ENCODE results near the gene METTL16.
A peak's percentile ranks its signal among the peaks of the same experiment; 100 is the strongest.

The METTL16 gene

GRCh38 chr17:2414446-2415064 is 97.1 kb downstream of the METTL16 start:
- no peak for DNase-seq (ENCODE audit: low read depth)

DNA sequence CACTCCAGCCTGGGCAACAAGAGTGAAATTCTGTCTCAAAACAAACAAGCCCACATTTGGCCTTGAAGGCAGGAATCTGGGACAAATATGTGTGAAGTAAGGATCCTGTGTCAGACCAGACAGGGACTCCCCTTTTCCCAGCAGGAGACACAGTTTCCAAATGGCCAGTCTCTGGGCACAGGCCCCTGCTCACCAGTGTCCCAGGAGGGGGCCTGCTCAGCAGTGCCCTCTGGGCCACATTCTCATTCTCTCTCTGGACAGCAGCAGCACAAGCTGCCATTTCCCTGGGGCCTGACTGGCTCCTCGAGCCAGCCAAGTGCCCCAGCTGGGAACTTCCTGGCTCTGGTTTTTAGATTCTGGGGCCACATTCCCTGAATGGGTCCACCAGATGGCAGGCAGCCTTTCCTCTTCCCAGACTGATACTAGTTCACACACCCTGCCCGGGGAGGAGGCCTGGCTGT is 99.1 kb downstream of the METTL16 start:
- no peak for DNase-seq (ENCODE audit: low read depth)

GRCh38 chr17:2410951-2411350 is 100.7 kb downstream of the METTL16 start:
- DNase-seq (ENCODE audit: low read depth), result no peak

GRCh38 chr17:2406903-2407790 is 104.5 kb downstream of the METTL16 start:
- DNase-seq (ENCODE audit: low read depth), result peak; percentile 93

- no peak for DNase-seq (ENCODE audit: low read depth)
Observed at GRCh38 chr17:2406271-2406902, 105.3 kb downstream of the METTL16 start.

DNA sequence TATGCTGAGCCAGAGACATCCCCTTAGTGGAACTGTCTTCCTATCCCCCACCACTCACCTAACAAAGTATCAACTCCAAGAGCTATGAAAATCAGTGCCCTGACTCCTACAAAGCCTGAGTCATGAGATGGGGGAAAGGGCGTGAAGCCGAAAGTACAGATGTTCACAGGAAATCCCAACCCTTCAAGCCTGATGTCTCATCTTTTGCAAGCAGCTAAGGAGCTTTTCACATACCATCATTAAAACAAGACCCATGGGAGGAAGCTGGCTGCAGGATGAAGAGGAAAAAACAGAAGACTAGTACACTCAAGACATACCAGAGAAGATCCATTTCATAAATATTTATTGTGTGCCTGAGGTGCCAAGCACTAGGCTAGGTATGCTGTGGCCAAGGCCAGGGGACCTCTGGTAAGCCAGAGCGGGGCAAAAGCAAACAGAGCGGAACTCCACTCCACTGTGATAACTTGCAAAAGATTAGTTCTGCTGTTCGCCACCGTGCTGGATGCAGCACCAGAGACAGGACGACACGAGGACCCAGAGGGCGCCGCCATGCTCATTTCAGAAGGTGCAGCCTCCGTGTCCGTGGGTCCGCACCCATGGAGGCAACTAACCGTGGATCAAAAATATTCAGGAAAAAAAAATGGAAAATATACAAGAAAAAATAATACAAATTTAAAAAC is 106.3 kb downstream of the METTL16 start:
- DNase-seq (ENCODE audit: low read depth), result peak; percentile 95

GRCh38 chr17:2403044-2403443 is 108.6 kb downstream of the METTL16 start:
- no peak for DNase-seq (ENCODE audit: low read depth)

DNA sequence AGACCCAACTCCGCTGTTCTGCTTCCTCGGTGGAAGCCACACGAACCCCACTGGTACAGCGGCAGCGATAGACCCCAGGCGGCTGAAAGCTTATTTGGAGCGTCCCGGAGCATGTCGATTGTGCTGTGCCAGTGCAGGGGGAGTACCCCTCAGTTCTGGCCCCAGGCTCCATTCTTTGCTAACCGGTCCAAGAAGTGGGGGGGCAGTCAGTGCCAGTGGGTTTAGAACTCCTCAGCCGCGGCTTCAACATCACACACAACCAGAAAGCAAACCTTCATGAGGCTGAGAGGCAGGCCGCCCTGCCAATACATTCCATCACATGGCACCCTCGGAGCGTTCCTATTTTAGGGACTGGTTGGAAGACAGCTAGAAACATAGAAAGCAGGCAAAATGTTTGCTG is 109.1 kb downstream of the METTL16 start:
- DNase-seq (ENCODE audit: low read depth), result no peak

- DNase-seq (ENCODE audit: low read depth), result peak; percentile 100
Observed at GRCh38 chr17:2401426-2402221, 110.1 kb downstream of the METTL16 start.

GRCh38 chr17:2400877-2401425 is 110.7 kb downstream of the METTL16 start, which contains the start of gene MNT:
Gene MNT, minus strand, starts transcription at chr17:2401060. Its CDS starts 348 bp downstream, at chr17:2400712.
- peak; percentile 97 for DNase-seq (ENCODE audit: low read depth)

GRCh38 chr17:2400474-2400866 is 111.2 kb downstream of the METTL16 start:
- peak; percentile 64 for DNase-seq (ENCODE audit: low read depth)

DNA sequence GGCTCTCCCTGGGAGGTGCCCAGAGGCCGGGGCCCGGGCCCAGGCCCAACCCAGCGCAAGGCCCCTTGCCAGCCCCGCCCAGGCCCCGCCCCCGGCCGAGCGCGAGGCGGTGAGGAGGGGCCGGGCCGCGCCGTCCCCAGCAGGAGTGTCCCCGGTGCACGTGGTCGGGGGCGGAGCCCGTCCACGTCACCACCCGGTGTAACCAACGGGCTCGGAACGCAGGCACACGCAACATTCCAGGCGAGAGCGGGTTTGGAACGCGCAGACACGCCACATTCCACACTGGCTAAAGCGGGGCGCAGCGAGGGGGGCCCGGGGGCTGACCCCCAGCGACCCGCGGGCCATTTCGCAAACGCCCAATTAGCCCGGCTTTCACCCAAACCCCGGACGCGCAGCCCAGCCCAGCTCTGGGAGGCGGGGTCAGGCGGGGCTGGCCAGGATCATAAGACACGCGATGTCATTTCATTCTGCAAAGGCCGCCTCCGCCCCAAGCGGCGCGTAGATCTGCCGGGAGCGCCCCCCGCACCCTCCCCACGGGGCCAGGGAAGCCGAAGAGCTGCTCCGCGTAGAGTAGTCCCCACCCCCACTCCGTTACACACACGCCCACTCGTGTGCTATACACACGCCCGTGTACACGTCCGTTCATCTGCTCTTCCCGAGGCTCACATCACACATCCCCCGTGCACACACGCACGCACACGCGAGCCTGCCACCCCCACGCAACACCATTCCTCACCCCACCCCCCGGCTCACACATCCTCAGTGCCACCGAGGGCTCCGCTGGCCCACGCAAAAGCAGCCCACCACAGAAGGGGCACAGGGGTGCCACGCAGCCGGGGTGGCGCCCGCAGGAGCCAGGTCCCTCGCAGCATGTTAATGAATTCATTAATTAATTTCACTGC is 111.9 kb downstream of the METTL16 start:
- peak; percentile 97 for DNase-seq (ENCODE audit: low read depth)

- peak; percentile 79 for DNase-seq (ENCODE audit: low read depth)
Observed at GRCh38 chr17:2398655-2399571, 112.8 kb downstream of the METTL16 start.

DNA sequence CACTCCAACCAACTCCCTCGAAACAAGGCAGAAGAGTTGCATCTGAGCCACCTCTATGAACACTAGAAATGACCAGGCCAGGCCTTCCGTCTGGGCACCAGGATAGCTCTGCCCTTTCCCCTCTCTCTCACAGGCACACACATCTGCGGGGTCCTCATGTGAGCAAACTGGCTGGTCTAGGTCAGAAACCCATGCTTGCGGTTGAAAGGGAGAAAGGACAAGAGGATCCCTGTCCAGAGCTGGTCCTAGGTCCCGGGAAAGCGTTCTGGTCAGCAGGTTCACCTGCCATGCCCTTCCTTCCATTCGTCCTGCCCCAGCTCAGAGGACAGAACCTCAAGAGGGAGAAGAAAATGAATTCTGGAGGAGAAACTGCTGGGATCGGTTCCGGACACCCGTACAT is 113.5 kb downstream of the METTL16 start:
- DNase-seq (ENCODE audit: low read depth), result no peak

- no peak for DNase-seq (ENCODE audit: low read depth)
Observed at GRCh38 chr17:2397247-2398171, 114.2 kb downstream of the METTL16 start.

DNA sequence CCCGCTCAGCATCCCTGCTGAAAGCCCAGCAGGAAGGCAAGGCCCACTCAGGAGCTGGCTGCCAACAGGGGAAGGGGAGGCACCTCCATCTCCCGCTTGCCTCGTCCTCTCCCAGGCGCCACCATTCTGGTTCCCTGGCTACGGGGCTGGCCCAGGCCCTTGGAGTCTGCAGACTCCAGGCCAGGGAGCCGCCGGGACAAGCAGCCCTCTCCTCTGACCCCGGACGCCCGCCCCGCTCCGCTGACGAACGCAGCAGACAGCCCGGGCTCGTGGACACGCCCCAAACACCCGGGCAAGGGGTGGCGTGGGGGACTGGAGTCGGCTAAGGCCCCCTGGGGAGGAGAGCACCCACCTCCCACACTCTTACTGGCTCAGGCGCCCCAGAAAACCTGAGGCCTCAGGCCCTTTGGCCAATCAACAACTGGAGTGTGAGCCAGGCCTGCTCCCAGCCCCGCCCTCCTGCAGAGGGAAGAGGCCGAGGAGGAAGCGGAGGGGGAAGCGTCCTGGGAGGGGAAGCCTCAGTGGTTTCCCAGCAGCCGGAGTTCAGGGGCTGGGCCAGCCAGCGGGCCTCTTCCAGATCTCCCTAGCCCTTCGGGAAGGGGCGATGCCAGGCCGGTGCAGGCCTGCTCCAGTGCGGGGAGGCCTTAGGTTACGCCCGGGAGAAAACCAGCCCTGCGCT is 115.0 kb downstream of the METTL16 start:
- DNase-seq (ENCODE audit: low read depth), result peak; percentile 99

DNA sequence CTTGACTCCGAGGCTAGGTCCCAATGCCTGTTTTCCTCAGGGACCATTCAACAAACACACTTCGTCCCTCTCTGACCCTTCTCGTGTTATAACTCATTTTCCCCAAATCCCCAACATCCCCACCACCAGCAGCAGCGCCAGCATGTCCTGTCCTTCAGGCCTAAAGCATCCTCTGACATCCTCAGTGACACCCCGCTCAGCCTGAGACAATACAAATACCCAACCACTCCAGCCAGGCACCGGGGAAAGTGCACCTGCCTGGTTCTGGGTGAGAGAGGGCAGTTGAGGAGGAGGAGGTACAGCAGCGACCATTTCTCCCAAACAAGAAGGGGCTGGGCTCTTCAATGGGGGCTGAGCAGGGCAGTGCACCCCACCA is 115.5 kb downstream of the METTL16 start:
- no peak for DNase-seq (ENCODE audit: low read depth)

Measured in iris pigment epithelial cell (primary cell).